Stimulated activated CD8-positive, alpha-beta memory T cell treated with anti-CD3 and anti-CD28 coated beads, Interleukin-15, amount 100 ng/mL, for 4 hours (primary cell): ENCODE results near the gene AGPAT3.

Source experiments
- DNase-seq, 2 donors: peaks; one replicate each; pipeline ENCODE4 v3.0.0-alpha.2; 2020; ENCODE audit warnings: low read depth in 2 of 2

AGPAT3 gene

GRCh38 chr21:43954896-43955295 is 89.9 kb downstream of the AGPAT3 start:
- no peak for DNase-seq

GRCh38 chr21:43956019-43956669 is 91.1 kb downstream of the AGPAT3 start:
- DNase-seq: no peak

- no peak for DNase-seq
These were observed 91.6 kb downstream of the AGPAT3 start for GRCh38 chr21:43956670-43957035.

- no peak for DNase-seq
These were observed 92.1 kb downstream of the AGPAT3 start for GRCh38 chr21:43957128-43957571.

- no peak for DNase-seq
These were observed 92.8 kb downstream of the AGPAT3 start for GRCh38 chr21:43957611-43958362.

- no peak for DNase-seq
These were observed 93.5 kb downstream of the AGPAT3 start for GRCh38 chr21:43958364-43959158.

GRCh38 chr21:43959231-43960116 is 94.5 kb downstream of the AGPAT3 start:
- DNase-seq: no peak

- no peak for DNase-seq
These were observed 96.4 kb downstream of the AGPAT3 start for GRCh38 chr21:43961382-43961909.

GRCh38 chr21:43965911-43966585 is 101.0 kb downstream of the AGPAT3 start:
- no peak for DNase-seq

- no peak for DNase-seq
These were observed 102.0 kb downstream of the AGPAT3 start for GRCh38 chr21:43966946-43967512.

GRCh38 chr21:43967981-43968380 is 103.0 kb downstream of the AGPAT3 start:
- no peak for DNase-seq

- DNase-seq: no peak
These were observed 103.5 kb downstream of the AGPAT3 start for GRCh38 chr21:43968410-43969114.

- no peak for DNase-seq
These were observed 104.1 kb downstream of the AGPAT3 start for GRCh38 chr21:43969115-43969444.

- no peak for DNase-seq
These were observed 105.5 kb downstream of the AGPAT3 start for GRCh38 chr21:43970551-43970950.

- no peak for DNase-seq
These were observed 106.4 kb downstream of the AGPAT3 start for GRCh38 chr21:43971201-43971991.

GRCh38 chr21:43971992-43972255 is 106.9 kb downstream of the AGPAT3 start:
- no peak for DNase-seq

GRCh38 chr21:43972850-43973633 is 108.0 kb downstream of the AGPAT3 start:
- no peak for DNase-seq

GRCh38 chr21:43973634-43973955 is 108.6 kb downstream of the AGPAT3 start:
- DNase-seq: no peak
